DMS153 treated with DMSO at 0.1 percent for 48 hours (cell line): ENCODE data around the gene RAB6B.

Experiments used
- DNase-seq: peaks from one replicate; lab custom pipeline; 2025; ENCODE audit not compliant: unreplicated experiment; lab: John Stamatoyannopoulos, UW

The RAB6B gene

DNA sequence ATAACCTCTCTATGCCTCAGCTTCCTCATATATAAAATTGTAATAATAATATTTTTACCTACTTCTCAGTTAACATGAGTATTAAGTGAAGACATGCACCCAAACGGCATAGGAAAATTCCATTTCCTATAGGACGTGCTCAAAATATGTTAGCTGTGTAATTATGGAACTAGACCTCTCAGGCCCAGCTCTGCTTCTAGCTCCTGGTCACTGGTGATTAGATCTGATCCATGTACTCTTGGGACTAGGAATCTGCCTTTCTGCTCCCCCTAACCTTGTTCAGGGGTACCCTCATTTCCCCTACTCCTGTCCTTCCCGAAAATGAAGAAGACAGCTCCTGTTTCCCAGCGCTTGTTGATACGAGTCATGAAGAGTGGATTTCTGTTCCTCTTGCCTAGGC is 119.8 kb downstream of the RAB6B start:
- DNase-seq, result no peak

DNA sequence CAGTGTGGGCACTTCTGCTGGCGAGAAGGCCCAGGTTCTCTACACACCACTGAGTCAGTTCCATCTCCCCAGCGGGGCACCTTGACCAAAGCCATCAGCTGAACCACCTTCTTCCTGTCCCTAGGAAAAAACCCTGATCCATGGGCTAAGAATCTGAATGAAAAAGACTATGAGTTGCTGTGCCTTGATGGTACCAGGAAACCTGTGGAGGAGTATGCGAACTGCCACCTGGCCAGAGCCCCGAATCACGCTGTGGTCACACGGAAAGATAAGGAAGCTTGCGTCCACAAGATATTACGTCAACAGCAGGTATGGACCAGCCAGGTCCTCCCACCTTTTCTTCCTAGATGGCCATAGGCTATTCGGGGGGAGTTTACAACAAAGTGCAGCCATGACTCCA is 120.4 kb downstream of the RAB6B start:
- DNase-seq, result no peak
